Measurements from ENCODE around the gene METTL9.
A peak's percentile ranks its signal among the peaks of the same experiment; 100 is the strongest.
"Not testable (repeated sequence)": the region's sequence is repeated elsewhere in the genome, so short reads cannot be mapped to it uniquely, and the experiment has no call there.

METTL9 gene

DNA sequence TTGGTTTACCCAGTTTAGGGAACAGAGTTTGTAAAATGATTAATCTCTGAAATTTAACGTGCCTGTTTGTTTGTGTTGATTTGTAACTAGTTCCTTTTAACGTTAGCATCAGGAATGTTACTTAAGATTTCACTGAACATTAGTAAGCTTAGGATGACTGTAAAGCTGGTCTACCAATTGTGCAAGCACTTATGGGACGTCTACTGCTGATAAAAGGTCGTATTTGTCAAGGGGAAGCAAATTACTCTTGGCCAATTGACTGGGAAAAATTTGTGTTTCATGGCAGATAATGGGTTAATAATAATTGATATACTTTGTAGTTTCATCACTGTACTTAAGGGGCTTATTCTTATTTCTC is 11.8 kb downstream of the METTL9 start:
- DNase-seq (ENCODE audit: low read depth): no peak

DNA sequence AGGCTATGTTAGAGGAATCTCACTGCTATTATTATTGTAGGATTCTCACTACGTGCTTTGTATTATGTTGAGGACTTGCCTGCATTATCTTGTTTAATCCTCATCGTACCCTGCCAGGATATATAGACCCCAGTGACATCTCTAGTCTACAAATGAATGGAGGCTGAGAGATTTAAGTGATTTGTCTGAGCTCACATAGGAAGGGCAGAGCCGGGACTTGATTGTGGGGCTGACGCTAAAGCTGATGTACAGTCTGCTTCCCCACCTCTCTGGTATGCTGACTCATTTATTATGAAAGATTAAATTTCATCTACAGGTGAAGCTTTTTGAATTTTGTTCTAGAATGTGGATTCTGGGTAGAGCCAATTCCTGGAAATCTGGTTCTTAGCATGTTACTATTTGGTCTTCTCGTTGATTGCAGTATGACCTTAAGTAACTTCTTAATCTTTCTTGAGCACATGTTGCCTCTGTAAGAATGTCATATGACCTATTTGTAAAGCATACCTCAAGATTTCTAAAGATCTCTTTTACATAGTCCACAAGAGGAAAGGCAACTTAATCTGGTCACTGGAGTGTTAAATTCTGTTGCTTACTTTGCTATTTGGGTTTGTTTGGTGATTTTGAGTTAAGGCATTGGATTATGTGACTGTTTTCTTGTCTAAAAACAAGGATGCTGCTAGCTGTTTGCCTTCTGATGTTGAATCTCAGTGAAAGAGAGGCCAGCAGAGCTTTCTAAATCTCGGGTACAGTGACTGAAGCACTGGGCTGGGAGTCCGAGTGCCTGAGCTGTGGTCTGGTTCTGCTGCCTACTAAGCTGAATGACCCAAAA is 12.4 kb downstream of the METTL9 start:
- DNase-seq (ENCODE audit: low read depth): no peak

DNA sequence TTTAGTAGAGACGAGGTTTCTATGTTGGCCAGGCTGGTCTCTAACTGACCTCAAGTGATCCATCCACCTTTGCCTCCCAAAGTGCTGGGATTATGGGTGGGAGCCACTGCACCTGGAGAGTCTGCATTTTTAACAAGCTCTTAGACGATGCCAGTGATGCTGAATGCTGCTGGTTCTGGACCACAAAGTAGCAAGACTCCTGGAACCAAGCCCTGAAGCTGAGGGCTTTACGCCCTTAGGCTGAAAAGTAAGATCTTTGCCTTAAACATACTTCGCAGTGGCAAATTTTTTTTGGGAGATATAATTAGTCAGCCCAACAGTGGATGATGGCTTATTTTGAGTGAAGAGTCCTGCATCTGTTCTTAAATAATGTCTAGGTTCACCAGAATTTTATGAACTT is 14.0 kb downstream of the METTL9 start:
- DNase-seq (ENCODE audit: low read depth): no peak

GRCh38 chr16:21613781-21614180 is 14.4 kb downstream of the METTL9 start:
- DNase-seq (ENCODE audit: low read depth): no peak

DNA sequence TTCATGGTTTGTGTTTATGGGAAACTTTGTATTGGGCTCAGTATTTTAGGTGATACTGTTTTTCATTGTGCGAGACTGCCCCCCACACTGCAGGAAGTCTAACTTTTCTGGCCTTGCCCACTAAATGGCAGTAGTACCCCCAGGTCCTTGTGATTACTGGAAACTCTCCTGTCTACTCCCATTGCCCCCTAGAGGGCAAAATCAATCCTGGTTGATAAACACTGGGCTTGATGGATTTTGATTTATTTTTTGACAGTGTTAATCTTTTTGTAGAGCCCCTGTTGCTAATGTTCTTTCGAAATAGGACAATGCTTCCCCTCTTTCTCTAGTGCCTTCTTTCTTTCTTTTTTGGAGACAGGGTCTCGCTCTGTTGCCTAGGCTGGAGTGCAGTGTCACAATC is 15.5 kb downstream of the METTL9 start:
- DNase-seq (ENCODE audit: low read depth): no peak

DNA sequence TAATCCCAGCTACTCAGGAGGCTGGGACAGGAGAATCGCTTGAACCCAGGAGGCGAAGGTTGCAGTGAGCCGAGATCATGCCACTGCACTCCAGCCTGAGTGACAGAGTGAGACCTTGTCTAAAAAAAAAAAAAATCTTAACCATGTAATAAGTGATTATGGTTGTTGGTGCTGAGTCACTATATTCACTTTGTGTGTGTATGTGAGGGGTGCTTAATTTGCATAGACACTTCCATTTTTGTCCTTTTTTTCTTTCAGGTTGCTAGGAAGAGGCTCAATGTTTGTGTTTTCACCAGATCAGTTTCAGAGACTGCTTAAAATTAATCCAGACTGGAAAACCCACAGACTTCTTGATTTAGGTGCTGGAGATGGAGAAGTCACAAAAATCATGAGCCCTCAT is 18.2 kb downstream of the METTL9 start:
- DNase-seq (ENCODE audit: low read depth): no peak

- DNase-seq (ENCODE audit: low read depth): no peak
Measured at GRCh38 chr16:21618281-21618680, 18.9 kb downstream of the METTL9 start.

- no peak for DNase-seq (ENCODE audit: low read depth)
Measured at GRCh38 chr16:21619765-21620425, 20.5 kb downstream of the METTL9 start.

DNA sequence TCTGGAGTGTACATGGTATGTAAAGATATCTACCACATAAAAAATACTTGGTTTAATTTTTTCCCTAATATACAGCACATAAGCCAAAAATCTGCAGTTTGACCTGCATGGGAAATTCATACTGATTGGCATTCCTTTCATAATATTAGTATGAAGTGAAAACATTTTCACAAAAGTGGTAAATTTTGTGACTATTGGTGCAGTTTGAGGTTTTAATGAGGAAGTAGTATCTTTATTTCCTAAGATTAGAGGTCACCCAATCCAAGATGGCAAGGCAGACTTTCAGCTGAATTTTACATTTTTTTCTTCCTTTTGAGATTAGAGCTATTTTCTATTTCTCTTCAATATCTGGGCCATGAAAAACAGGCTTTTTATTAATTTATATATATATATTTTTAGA is 21.2 kb downstream of the METTL9 start:
- DNase-seq (ENCODE audit: low read depth): no peak

DNA sequence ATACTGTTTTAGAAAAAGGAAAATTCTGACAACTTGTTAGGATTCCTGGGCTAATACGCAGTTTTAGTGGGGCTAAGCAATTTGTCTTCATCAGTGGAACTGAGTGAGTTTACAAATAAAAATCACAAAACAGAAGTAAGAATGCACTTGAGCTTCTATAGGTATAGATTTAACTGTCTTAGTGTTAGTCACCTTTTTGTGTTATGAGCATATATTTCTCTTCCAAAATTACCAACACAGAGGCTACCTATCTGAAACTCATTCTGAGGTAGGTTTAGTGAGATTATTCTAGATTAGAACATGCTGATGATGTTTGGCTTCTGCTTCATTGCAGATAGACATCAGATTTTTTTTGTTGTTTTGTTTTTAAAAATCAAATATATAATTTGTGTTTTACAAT is 23.2 kb downstream of the METTL9 start:
- DNase-seq (ENCODE audit: low read depth): no peak

- no peak for DNase-seq (ENCODE audit: low read depth)
Measured at GRCh38 chr16:21625026-21625425, 25.6 kb downstream of the METTL9 start.

DNA sequence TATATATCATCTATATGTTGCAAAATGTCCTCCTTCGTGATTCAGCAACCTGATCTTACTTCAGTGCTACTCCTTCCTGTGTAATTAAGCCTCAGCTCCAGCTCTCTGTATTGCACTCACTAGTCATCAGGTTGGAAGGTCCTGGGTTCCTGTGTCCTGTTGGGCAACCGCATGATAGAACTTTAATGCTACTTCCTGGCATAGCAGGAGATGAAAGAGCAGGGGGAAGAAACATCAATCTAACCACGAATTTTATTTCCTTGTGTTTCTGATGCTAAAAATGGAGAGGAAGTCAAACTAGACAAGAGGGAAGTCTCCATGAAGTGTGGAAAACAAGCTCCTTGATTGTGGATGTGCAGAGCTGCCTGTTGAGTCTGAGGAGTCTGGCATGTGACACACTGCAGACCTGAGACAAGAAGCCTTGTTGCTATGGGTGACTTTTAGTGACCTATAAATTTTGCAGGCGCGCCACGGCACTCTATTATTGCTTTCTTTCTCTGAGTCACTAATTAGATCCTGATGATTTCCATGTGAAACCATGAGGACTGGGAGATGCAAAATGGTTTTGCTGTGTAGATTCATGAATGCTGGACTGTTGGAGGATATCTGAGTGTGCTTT is 27.4 kb downstream of the METTL9 start:
- DNase-seq (ENCODE audit: low read depth): peak; percentile 94

- no peak for DNase-seq (ENCODE audit: low read depth)
Measured at GRCh38 chr16:21628121-21628726, 28.8 kb downstream of the METTL9 start.

DNA sequence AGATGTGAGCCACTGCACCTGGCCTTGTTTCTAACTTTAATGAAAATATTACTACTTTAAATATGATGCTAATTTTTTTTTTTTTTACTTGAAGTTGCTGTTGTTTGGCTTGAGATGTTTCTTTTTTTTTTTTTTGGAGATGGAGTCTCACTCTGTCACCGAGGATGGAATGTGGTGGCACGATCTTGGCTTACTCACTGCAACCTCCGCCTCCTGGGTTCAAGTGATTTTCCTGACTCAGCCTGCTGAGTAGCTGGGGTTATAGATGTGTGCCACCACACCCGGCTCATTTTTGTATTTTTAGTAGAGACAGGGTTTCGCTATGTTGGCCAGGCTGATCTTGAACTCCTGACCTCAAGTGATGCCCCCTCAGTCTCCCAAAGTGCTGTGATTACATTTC is 29.4 kb downstream of the METTL9 start:
- peak; percentile 63 for DNase-seq (ENCODE audit: low read depth)

DNA sequence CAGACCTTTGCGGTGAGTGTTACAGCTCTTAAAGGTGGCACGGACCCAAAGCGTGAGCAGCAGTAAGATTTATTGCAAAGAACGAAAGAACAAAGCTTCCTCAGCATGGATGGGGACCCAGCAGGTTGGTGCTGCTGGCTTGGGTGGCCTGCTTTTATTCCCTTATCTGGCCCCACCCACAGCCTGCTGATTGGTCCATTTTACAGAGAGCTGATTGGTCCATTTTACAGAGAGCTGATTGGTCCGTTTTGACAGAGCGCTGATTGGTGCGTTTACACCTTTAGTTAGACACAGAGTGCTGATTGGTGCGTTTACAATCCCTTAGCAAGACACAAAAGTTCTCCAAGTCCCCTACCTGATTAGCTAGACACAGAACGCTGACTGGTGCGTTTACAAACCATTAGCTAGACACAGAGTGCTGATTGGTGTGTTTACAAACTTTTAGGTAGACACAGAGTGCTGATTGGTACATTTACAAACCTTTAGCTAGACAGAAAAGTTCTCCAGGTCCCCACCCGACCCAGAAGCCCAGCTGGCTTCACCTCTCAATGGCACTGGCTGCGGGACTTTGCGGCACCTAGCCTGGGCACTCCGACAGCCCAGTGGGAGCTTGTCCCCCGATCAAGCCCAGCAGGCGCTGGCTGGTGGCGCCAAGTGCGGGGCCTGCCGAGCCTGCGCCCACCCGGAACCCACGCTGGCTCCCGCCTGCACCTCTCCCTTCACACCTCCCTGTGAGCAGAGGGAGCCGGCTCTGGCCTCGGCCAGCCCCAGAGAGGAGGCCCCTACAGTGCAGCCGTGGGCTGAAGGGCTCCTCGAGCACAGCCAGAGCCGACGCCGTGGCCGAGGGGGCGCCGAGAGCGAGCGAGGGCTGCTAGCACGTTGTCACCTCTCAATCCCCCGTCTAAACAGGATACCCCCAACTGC is 30.5 kb downstream of the METTL9 start:
- not testable (repeated sequence) for DNase-seq (ENCODE audit: low read depth)

- not testable (repeated sequence) for DNase-seq (ENCODE audit: low read depth)
Measured at GRCh38 chr16:21630866-21631265, 31.5 kb downstream of the METTL9 start.

DNA sequence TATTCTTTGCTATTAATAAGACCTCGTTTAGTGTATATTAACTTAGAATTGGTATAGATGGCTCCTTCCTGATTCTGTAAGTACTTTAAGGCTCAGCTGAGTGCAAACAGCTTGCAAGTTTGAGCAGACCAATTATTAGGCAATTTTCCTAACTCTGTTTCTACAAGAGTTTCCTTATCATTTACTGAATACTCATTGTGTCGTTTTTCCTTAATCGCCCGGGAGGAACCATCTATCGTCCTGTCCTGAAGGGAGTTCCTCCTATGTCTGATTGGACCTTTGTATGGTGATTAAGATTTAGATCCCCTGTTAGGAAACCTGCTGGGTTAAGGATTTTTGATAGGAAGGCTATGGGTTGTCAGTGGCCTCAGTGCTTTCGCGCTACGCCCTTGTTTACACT is 32.0 kb downstream of the METTL9 start:
- not testable (repeated sequence) for DNase-seq (ENCODE audit: low read depth)

- not testable (repeated sequence) for DNase-seq (ENCODE audit: low read depth)
Measured at GRCh38 chr16:21631951-21632575, 32.7 kb downstream of the METTL9 start.

DNA sequence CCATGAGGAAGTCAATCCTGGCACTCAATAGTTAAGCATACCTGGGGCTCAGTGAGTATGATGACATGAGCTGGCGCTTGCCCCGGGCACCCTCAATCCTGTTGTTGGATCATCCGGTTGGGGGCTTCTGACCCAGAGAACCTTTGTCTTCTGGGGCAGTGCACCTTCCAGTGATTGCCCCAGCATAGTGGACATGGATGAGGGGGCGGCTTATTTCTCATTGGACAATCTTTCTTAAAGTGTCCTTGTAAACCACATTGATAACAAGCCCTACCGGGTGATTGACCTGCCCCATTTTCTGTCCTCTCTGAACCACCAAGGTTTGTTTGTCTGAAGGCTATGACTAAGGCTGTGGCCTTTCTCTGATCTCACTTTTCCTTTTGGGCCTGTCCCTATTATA is 34.8 kb downstream of the METTL9 start:
- DNase-seq (ENCODE audit: low read depth): no peak

GRCh38 chr16:21635694-21636093 is 36.3 kb downstream of the METTL9 start:
- DNase-seq (ENCODE audit: low read depth): not testable (repeated sequence)

Data from stromal cell of bone marrow (primary cell).